H9 (cell line): ENCODE data around the gene SETBP1. TPM values are rescaled to one million over a fixed set of nuclear protein-coding genes. Genes with fewer than 3 reads are reported as not detected.

Source experiments
- DNase-seq: peaks from one replicate; pipeline ENCODE4 v3.0.0-alpha.2; 2017
- H2AFZ ChIP-seq: one replicate; pipeline ENCODE4 v1.6.1; 2013; ENCODE audit warnings: mild to moderate bottlenecking, low read length, control low read depth, moderate library complexity
- H2AK5ac ChIP-seq: 2 replicates; pipeline ENCODE4 v1.6.1; 2013; ENCODE audit warnings: low read length, control low read depth, mixed read lengths; ENCODE audit not compliant: insufficient read length
- H2BK120ac ChIP-seq: one replicate; pipeline ENCODE4 v1.6.1; 2013; ENCODE audit warnings: low read depth, mild to moderate bottlenecking, low read length, control low read depth, inconsistent platforms; ENCODE audit not compliant: poor library complexity, severe bottlenecking
- H2BK12ac ChIP-seq: 2 replicates; pipeline ENCODE4 v1.6.1; 2013; ENCODE audit warnings: low read length, control low read depth, mixed read lengths, low read depth; ENCODE audit not compliant: insufficient read length
- H2BK15ac ChIP-seq: 2 replicates; pipeline ENCODE4 v1.6.1; 2013; ENCODE audit warnings: low read depth, low read length, control low read depth
- H2BK20ac ChIP-seq: one replicate; pipeline ENCODE4 v1.6.1; 2013; ENCODE audit warnings: low read depth, mild to moderate bottlenecking, low read length, control low read depth, inconsistent platforms; ENCODE audit not compliant: poor library complexity, severe bottlenecking
- H2BK5ac ChIP-seq: 2 replicates; pipeline ENCODE4 v1.6.1; 2013; ENCODE audit warnings: low read length, control low read depth, mixed read lengths; ENCODE audit not compliant: insufficient read length
- H3K14ac ChIP-seq: 2 replicates; pipeline ENCODE4 v1.6.1; 2013; ENCODE audit warnings: low read length, control low read depth; ENCODE audit not compliant: insufficient read depth
- H3K18ac ChIP-seq: 2 replicates; pipeline ENCODE4 v1.6.1; 2013; ENCODE audit warnings: low read depth, mild to moderate bottlenecking, mixed read lengths, low read length, control low read depth; ENCODE audit not compliant: insufficient read length
- H3K23ac ChIP-seq: 2 replicates; pipeline ENCODE4 v1.6.1; 2013; ENCODE audit warnings: low read length, control low read depth, mixed read lengths, low read depth; ENCODE audit not compliant: insufficient read length
- H3K23me2 ChIP-seq: 2 replicates; pipeline ENCODE4 v1.6.1; 2013; ENCODE audit warnings: low read depth, mild to moderate bottlenecking, mixed read lengths, low read length, control low read depth; ENCODE audit not compliant: insufficient read length, poor library complexity, severe bottlenecking
- H3K27ac ChIP-seq: 2 replicates; pipeline ENCODE4 v1.5.1; 2013; ENCODE audit warnings: low read length, control low read depth, mixed read lengths, low read depth; ENCODE audit not compliant: insufficient read length
- H3K27me3 ChIP-seq: 2 replicates; pipeline ENCODE4 v1.6.1; 2013; ENCODE audit warnings: low read length, control low read depth, inconsistent platforms; ENCODE audit not compliant: insufficient read depth
- H3K4ac ChIP-seq: 2 replicates; pipeline ENCODE4 v1.6.1; 2013; ENCODE audit warnings: low read depth, mild to moderate bottlenecking, control low read depth, inconsistent platforms, low read length, moderate library complexity
- H3K4me1 ChIP-seq: 2 replicates; pipeline ENCODE4 v1.6.1; 2013; ENCODE audit warnings: low read length, control low read depth, inconsistent platforms; ENCODE audit not compliant: insufficient read depth
- H3K4me2 ChIP-seq: 2 replicates; pipeline ENCODE4 v1.6.1; 2013; ENCODE audit warnings: low read length, control low read depth, mixed read lengths; ENCODE audit not compliant: insufficient read length, insufficient read depth
- H3K56ac ChIP-seq: 2 replicates; pipeline ENCODE4 v1.6.1; 2013; ENCODE audit warnings: low read depth, mild to moderate bottlenecking, mixed read lengths, low read length, control low read depth; ENCODE audit not compliant: insufficient read length
- H3K79me1 ChIP-seq: 2 replicates; pipeline ENCODE4 v1.6.1; 2013; ENCODE audit warnings: low read depth, mild to moderate bottlenecking, moderate library complexity, low read length, control low read depth, inconsistent platforms; ENCODE audit not compliant: insufficient read depth, poor library complexity, severe bottlenecking
- H3K79me2 ChIP-seq: 2 replicates; pipeline ENCODE4 v1.6.1; 2013; ENCODE audit warnings: low read length, control low read depth, inconsistent platforms; ENCODE audit not compliant: insufficient read depth
- H3K9ac ChIP-seq: 2 replicates; pipeline ENCODE4 v1.6.1; 2013; ENCODE audit warnings: low read length, control low read depth, mixed read lengths; ENCODE audit not compliant: insufficient read length; ENCODE audit errors: extremely low read depth
- H3K9me3 ChIP-seq: one replicate; pipeline ENCODE4 v1.6.1; 2013; ENCODE audit warnings: low read depth, low read length, inconsistent platforms; ENCODE audit not compliant: control insufficient read depth
- H3T11ph ChIP-seq: one replicate; pipeline ENCODE4 v1.6.1; 2013; ENCODE audit warnings: mild to moderate bottlenecking, low read length, control low read depth, inconsistent platforms
- H4K20me1 ChIP-seq: one replicate; pipeline ENCODE4 v1.6.1; 2013; ENCODE audit not compliant: control insufficient read depth, insufficient read length, insufficient read depth
- H4K5ac ChIP-seq: 2 replicates; pipeline ENCODE4 v1.6.1; 2013; ENCODE audit warnings: low read depth, mild to moderate bottlenecking, mixed read lengths, low read length, control low read depth; ENCODE audit not compliant: insufficient read length
- H4K8ac ChIP-seq: replicated peaks from 2 replicates; pipeline ENCODE4 v1.6.1; 2013; ENCODE audit warnings: low read length, control low read depth, mixed read lengths, low read depth; ENCODE audit not compliant: insufficient read length
- H4K91ac ChIP-seq: 2 replicates; pipeline ENCODE4 v1.6.1; 2013; ENCODE audit warnings: low read depth, mild to moderate bottlenecking, moderate library complexity, mixed read lengths, low read length, control low read depth; ENCODE audit not compliant: insufficient read length
- H3K27ac Mint-ChIP-seq, 3 experiments: 2 replicates in 2 of 3; 3 replicates in 1 of 3; pipeline ENCODE4 v1.8.0; 2020 to 2021; ENCODE audit warnings: mixed read lengths in 3 of 3, mild to moderate bottlenecking in 1 of 3, moderate library complexity in 1 of 3
- H3K27me3 Mint-ChIP-seq: 2 replicates; pipeline ENCODE4 v1.8.0; 2021; ENCODE audit warnings: low read depth, mild to moderate bottlenecking, moderate library complexity, mixed read lengths
- H3K36me3 Mint-ChIP-seq, 3 experiments: 2 replicates in 2 of 3; 3 replicates in 1 of 3; pipeline ENCODE4 v1.8.0; 2020 to 2021; ENCODE audit warnings: low read depth in 3 of 3, mixed read lengths in 3 of 3; ENCODE audit not compliant: insufficient read depth in 1 of 3
- H3K4me1 Mint-ChIP-seq, 2 experiments: 2 replicates each; pipeline ENCODE4 v1.8.0; 2020; ENCODE audit warnings: mixed read lengths in 2 of 2
- H3K4me3 Mint-ChIP-seq, 2 experiments: 2 replicates in 1 of 2; 3 replicates in 1 of 2; pipeline ENCODE4 v1.8.0; 2020 to 2021; ENCODE audit warnings: mild to moderate bottlenecking in 2 of 2, mixed read lengths in 2 of 2, moderate library complexity in 1 of 2
- H3K9me3 Mint-ChIP-seq, 2 experiments: 2 replicates in 1 of 2; 3 replicates in 1 of 2; pipeline ENCODE4 v1.8.0; 2020; ENCODE audit warnings: mild to moderate bottlenecking in 2 of 2, mixed read lengths in 2 of 2, moderate library complexity in 1 of 2
- CTCF ChIP-seq: fragments of 200-600 bp; sonication (generic); conservative IDR thresholded peaks from 3 replicates; pipeline ENCODE4 v1.8.0; 2021; ENCODE audit warnings: antibody characterized with exemption, mild to moderate bottlenecking
- WGBS: extraction: QIAGEN DNeasy Blood & Tissue Kit; methylation state at CpG from one replicate; pipeline ENCODE4 v1.1.7; 2013; ENCODE audit warnings: missing lambda C conversion rate, low lambda C conversion rate, mixed read lengths; ENCODE audit not compliant: insufficient read length; ENCODE audit errors: extremely low coverage; 5-methylcytosine and 5-hydroxymethylcytosine counted together
- total RNA-seq: library from RNA; stranded (reverse); gene quantifications from 2 replicates; pipeline ENCODE4 v1.2.1, GENCODE V29; 2021

SETBP1 gene
- total RNA-seq, 1 experiment from 2014 or later: 4.6 TPM

- Histone ChIP-seq H3K56ac (no peak overlapping the region), H2BK20ac (no peak overlapping the region), H2AK5ac (no peak overlapping the region), H3K4ac (no peak overlapping the region), H4K20me1 (no peaks in the 10 kb centered on the region), H3K27me3 (no peaks in the 10 kb centered on the region), H3K4me1 (peaks cover 4% of the 10 kb centered on the region; the same call in 1 of the 2 replicates), H4K8ac (no peak overlapping the region), H3K18ac (no peak overlapping the region), H2BK12ac (no peak overlapping the region), H3K79me2 (no peaks in the 10 kb centered on the region), H3K9me3 (no peaks in the 10 kb centered on the region), H3K23me2 (no peaks in the 10 kb centered on the region), H2BK5ac (no peak overlapping the region), H2BK120ac (no peak overlapping the region), H3K9ac (no peak overlapping the region), H2AFZ (no peak overlapping the region), H3K14ac (no peak overlapping the region), H3T11ph (no peak overlapping the region), H2BK15ac (no peak overlapping the region), H4K91ac (no peak overlapping the region), H3K27ac (no peak overlapping the region), H3K4me2 (no peak overlapping the region), H3K23ac (no peak overlapping the region), H3K79me1 (peaks cover 3% of the 10 kb centered on the region), H4K5ac (no peak overlapping the region)
- no peak for TF ChIP-seq CTCF
- WGBS: no CpG with 5 or more reads among the region's 2 CpGs
- Mint-ChIP-seq H3K36me3 (peaks cover 2 to 9% (median 5%) of the 10 kb centered on the region in 3 experiments; a peak in 5 of 7 replicates), H3K4me3 (peak overlapping the region in 1 of 2 experiments; percentile 24; a peak in 1 of 5 replicates), H3K4me1 (peaks cover 40 to 48% of the 10 kb centered on the region in 2 experiments), H3K9me3 (no peaks in the 10 kb centered on the region), H3K27me3 (0 out of 2 replicates have a peak, but pooled peaks cover 1% of the 10 kb centered on the region), H3K27ac (peak overlapping the region in 1 of 3 experiments; percentile 11; a peak in 1 of 7 replicates)
- no peak for DNase-seq
Observed at GRCh38 chr18:44697315-44697714, 16.6 kb downstream of the SETBP1 start.
